NOMO-1 treated with dmso at 0.1 percent for 144 hours (cell line): ENCODE measurements around the gene EIF4A2.

Experiments used
- DNase-seq: peaks from one replicate; lab custom pipeline; 2025; ENCODE audit not compliant: unreplicated experiment; lab: John Stamatoyannopoulos, UW

The EIF4A2 gene

GRCh38 chr3:186783058-186783730 lies at the start of gene EIF4A2:
TSS of gene EIF4A2 (plus strand) at chr3:186783577. CDS start at chr3:186783611, 34 bp downstream.
- peak; percentile 77 for DNase-seq

- no peak for DNase-seq
These were observed 40.6 kb upstream of the EIF4A2 start for GRCh38 chr3:186742618-186743380.

GRCh38 chr3:186743666-186744065 lies 39.7 kb upstream of the EIF4A2 start:
- DNase-seq: no peak

GRCh38 chr3:186746008-186746407 lies 37.4 kb upstream of the EIF4A2 start:
- DNase-seq: peak; percentile 97

- DNase-seq: no peak
These were observed 33.1 kb upstream of the EIF4A2 start for GRCh38 chr3:186750316-186750715.

- no peak for DNase-seq
These were observed 31.9 kb upstream of the EIF4A2 start for GRCh38 chr3:186751480-186751879.

- DNase-seq: no peak
These were observed 29.4 kb upstream of the EIF4A2 start for GRCh38 chr3:186754006-186754405.

- no peak for DNase-seq
These were observed 28.5 kb upstream of the EIF4A2 start for GRCh38 chr3:186754871-186755270.

GRCh38 chr3:186757214-186757613 lies 26.2 kb upstream of the EIF4A2 start:
- no peak for DNase-seq

- DNase-seq: no peak
These were observed 25.6 kb upstream of the EIF4A2 start for GRCh38 chr3:186757686-186758220.

- no peak for DNase-seq
These were observed 24.0 kb upstream of the EIF4A2 start for GRCh38 chr3:186759231-186759930.

GRCh38 chr3:186760141-186760833 lies 23.1 kb upstream of the EIF4A2 start:
- no peak for DNase-seq

- no peak for DNase-seq
These were observed 22.4 kb upstream of the EIF4A2 start for GRCh38 chr3:186760897-186761447.

- DNase-seq: no peak
These were observed 11.1 kb upstream of the EIF4A2 start for GRCh38 chr3:186772281-186772694.

GRCh38 chr3:186772701-186773417 lies 10.5 kb upstream of the EIF4A2 start:
- DNase-seq: peak; percentile 83

- no peak for DNase-seq
These were observed 7.4 kb upstream of the EIF4A2 start for GRCh38 chr3:186775999-186776398.

GRCh38 chr3:186779204-186779603 lies 4.2 kb upstream of the EIF4A2 start:
- DNase-seq: no peak

- DNase-seq: no peak
These were observed 777 bp upstream of the EIF4A2 start for GRCh38 chr3:186782542-186783057.

GRCh38 chr3:186783731-186784515 lies 546 bp downstream of the EIF4A2 start:
- peak; percentile 67 for DNase-seq
